Transverse colon (tissue), 4 donors: ENCODE measurements around the gene AGAP1. TPM values are rescaled to one million over a fixed set of nuclear protein-coding genes. Genes with fewer than 3 reads are reported as not detected.

ENCODE experiments used
- DNase-seq: peaks from one replicate; pipeline ENCODE4 v3.0.0-alpha.2; 2019
- H3K27ac ChIP-seq, 4 donors: fragments of 200-600 bp; sonication (generic); 2 replicates each; pipeline ENCODE4 v1.5.1; 2016 to 2018; ENCODE audit warnings: inconsistent platforms in 4 of 4
- H3K27me3 ChIP-seq: fragments of 200-600 bp; sonication (generic); 2 replicates; pipeline ENCODE4 v1.5.1; 2017; ENCODE audit warnings: inconsistent platforms
- H3K36me3 ChIP-seq, 4 donors: fragments of 200-600 bp; sonication (generic); 2 replicates each; pipeline ENCODE4 v1.5.1; 2017 to 2019; ENCODE audit warnings: inconsistent platforms in 4 of 4
- H3K4me1 ChIP-seq, 4 donors: fragments of 200-600 bp; sonication (generic); 2 replicates each; pipeline ENCODE4 v1.5.1; 2017 to 2020; ENCODE audit warnings: inconsistent platforms in 4 of 4
- H3K4me3 ChIP-seq, 4 donors: fragments of 200-600 bp; sonication (generic); 1 replicate in 1 of 4; 2 replicates in 3 of 4; pipeline versions ENCODE4 v1.5.1 to v1.6.1; 2017 to 2019; ENCODE audit warnings: inconsistent platforms in 4 of 4
- H3K9me3 ChIP-seq, 2 donors: fragments of 200-600 bp; sonication (generic); 2 replicates each; pipeline ENCODE4 v1.5.1; 2017 to 2019; ENCODE audit warnings: inconsistent platforms in 2 of 2
- EP300 ChIP-seq: sonication (generic); formaldehyde crosslinking; IDR thresholded peaks from one replicate; pipeline ENCODE4 v1.6.1; 2017; ENCODE audit warnings: antibody characterized with exemption, low read depth
- POLR2A ChIP-seq: fragments of 450-650 bp; IDR thresholded peaks from one replicate; pipeline ENCODE4 v1.6.1; 2016; ENCODE audit warnings: antibody characterized with exemption, mild to moderate bottlenecking, moderate library complexity
- POLR2AphosphoS5 ChIP-seq, 3 donors: sonication (generic); formaldehyde crosslinking; IDR thresholded peaks; one replicate each; pipeline ENCODE4 v1.6.1; 2016; ENCODE audit warnings: antibody characterized with exemption in 3 of 3
- WGBS, 2 donors: methylation state at CpG; one replicate each; pipeline ENCODE4 v1.1.5; 2018; ENCODE audit warnings: low coverage in 1 of 2; 5-methylcytosine and 5-hydroxymethylcytosine counted together
- in situ Hi-C, 4 donors: fragments of 200-750 bp; cut with MboI; loops; one replicate each; pipeline versions ENCODE4 v1.15.0 to v1.15.1; 2017; ENCODE audit warnings: low sequenced_read_pairs in 3 of 4, low pct_ligation_motif_present in 1 of 4, low pct_unique_long_range_greater_than_20kb in 1 of 4
- intact Hi-C: fragments of 100-400 bp; cut with DNase I; formaldehyde crosslinking; loops from one replicate; pipeline ENCODE4 v1.15.1; 2023; ENCODE audit warnings: low total_unique reads
- total RNA-seq, 4 donors: library from RNA; depleted of rRNA; stranded (reverse); fragments of >200 nt; gene quantifications; one replicate each; pipeline ENCODE4 v1.1.0, GENCODE V29; 2016
- TF ChIP-seq, protein P1 (sequence below), 5 experiments: fragments of 200-600 bp in 3 of 5; fragments of 450-650 bp in 2 of 5; sonication (generic) in 3 of 5; IDR thresholded peaks; 1 replicate in 2 of 5; 2 replicates in 3 of 5; pipeline ENCODE4 v1.5.1; 2016 to 2017; ENCODE audit warnings: antibody characterized with exemption in 5 of 5, inconsistent platforms in 3 of 5, mild to moderate bottlenecking in 2 of 5, moderate library complexity in 1 of 5

Gene AGAP1
- total RNA-seq, 4 donors from 2014 or later: 56.1 to 96.9 (median 71.2) TPM

DNA sequence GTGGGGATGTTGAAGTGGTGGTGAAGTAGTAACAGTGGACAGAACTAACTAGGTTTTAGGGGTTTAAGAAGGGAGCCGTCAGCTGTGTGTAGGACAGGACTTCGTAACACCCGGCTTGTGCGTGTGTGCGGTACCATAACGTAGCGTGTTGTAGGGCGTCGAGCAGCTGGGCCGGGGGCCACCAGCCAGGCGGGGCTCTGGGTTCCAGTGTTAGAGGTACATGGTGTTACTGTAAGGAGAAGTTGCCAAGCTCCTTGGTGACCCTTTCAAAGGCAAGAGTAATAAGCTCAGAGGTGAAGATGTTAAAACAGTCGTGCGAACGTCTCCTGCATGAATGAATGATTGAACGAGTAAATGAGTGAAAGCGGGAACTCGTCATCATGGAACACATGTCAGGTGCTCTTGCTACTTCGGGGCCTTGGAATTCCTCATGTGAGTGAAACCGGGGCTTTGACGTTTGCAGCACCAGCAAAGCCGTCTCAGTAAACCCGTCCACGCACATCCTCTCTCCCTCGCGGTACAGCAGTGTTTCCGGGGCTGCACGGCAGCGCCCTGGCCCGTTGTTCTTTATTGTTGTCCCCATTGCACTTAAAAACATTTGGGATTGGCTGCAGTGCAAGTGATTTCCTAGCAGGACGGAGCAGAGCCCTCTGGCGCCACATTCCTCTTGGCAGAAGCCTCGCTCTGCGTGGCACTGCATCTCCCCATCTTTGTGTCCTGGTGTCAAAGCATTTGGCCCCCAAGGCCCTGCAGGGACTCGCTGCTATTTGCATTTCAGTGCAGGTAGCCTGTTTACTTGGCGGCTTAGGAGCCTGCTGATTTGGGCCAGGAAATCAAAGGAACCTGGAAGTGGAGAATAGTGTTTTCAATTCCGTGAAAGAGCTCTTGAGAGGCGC is 559.3 kb downstream of the AGAP1 start:
- Histone ChIP-seq H3K9me3 (no peaks in the 10 kb centered on the region), H3K4me3 (no peak overlapping the region), H3K27me3 (no peaks in the 10 kb centered on the region), H3K4me1 (peaks cover 0 to 2% (median 1%) of the 10 kb centered on the region in 4 donors), H3K27ac (no peak overlapping the region), H3K36me3 (peaks cover 0 to 7% (median under 1%) of the 10 kb centered on the region in 4 donors)
- intact Hi-C loops (no loop called here), in situ Hi-C loops (no loop called here)
- WGBS, 2 donors: 74 to 82% methylated on average over 8 to 37 of the region's 37 CpGs
- TF ChIP-seq POLR2AphosphoS5 (IDR thresholded peaks at IDR 0.05): no peak
- TF ChIP-seq, protein P1, sequence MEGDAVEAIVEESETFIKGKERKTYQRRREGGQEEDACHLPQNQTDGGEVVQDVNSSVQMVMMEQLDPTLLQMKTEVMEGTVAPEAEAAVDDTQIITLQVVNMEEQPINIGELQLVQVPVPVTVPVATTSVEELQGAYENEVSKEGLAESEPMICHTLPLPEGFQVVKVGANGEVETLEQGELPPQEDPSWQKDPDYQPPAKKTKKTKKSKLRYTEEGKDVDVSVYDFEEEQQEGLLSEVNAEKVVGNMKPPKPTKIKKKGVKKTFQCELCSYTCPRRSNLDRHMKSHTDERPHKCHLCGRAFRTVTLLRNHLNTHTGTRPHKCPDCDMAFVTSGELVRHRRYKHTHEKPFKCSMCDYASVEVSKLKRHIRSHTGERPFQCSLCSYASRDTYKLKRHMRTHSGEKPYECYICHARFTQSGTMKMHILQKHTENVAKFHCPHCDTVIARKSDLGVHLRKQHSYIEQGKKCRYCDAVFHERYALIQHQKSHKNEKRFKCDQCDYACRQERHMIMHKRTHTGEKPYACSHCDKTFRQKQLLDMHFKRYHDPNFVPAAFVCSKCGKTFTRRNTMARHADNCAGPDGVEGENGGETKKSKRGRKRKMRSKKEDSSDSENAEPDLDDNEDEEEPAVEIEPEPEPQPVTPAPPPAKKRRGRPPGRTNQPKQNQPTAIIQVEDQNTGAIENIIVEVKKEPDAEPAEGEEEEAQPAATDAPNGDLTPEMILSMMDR (IDR thresholded peaks at IDR 0.05): no peak
- no peak for TF ChIP-seq POLR2A
- TF ChIP-seq EP300: no peak
- no peak for DNase-seq

DNA sequence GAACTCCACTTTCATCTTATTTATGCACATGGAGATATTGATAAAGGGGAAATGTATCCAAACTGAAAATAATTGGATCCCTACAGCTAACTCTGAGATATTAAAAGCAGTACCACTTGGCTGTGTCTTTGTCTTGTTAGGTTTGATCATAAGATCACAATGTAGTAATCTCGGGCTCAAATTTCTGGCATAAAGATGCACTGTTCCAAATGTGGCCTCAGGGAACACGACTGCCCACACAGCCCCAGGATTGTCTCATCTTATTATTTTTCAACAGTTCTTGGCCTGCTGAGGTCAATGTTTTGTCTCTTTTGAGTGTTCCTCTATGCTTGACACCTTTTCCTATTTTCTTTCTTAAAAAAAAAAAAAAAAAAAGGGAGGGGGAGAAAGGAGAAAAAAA is 560.3 kb downstream of the AGAP1 start:
- H3K36me3 ChIP-seq: peaks cover 0 to 13% (median 3%) of the 10 kb centered on the region in 4 donors
- TF ChIP-seq, protein P1 (IDR thresholded peaks at IDR 0.05): no peak
- no peak for TF ChIP-seq EP300

DNA sequence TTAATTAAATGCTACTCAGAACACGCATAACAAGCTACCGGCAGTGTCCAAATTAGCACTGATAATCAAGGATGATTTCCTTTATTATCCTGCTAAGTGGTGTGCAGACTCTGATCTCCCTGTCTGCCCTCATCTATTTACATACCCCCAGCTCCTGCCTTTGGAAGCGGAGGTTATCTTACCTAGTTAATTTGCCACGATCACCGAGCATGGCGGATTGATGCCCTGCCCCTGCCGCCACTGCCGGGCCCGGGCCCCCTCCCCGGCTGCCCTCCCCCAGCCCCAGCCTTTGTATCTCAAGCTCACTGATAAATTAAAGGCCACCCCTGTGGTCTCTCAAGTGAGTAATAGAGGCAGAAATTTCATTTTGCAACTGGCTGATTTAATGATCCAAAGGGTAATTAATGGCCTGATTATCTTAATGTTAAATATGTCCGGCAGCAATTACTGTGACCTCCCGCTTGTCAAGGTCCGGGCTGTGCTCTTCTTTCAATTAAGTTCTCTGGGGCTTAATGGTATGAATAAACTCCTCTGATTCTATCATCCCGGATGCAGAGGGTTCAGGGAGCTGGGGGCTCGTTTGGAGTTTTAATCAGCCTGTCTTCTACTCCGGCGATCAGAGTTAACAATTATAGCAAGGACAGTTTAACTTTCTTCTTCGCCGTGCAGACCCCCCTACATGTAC is 560.9 kb downstream of the AGAP1 start:
- 84 to 86% methylated on average over 9 to 19 of the region's 19 CpGs for WGBS, 2 donors
- no peak overlapping the region for H3K4me3 ChIP-seq
- DNase-seq: no peak
- no peaks in the 10 kb centered on the region for H3K4me1 ChIP-seq
- TF ChIP-seq POLR2AphosphoS5 (IDR thresholded peaks at IDR 0.05) (no peak), EP300 (no peak), POLR2A (no peak)
- no peak overlapping the region for H3K27ac ChIP-seq
- intact Hi-C loops (no loop called here), in situ Hi-C loops (no loop called here)
- H3K9me3 ChIP-seq: no peaks in the 10 kb centered on the region
- H3K27me3 ChIP-seq: no peaks in the 10 kb centered on the region
- peaks cover 0 to 13% (median 3%) of the 10 kb centered on the region in 4 donors for H3K36me3 ChIP-seq

More for the DNA sequence above, 560.3 kb downstream of the AGAP1 start:
- no peaks in the 10 kb centered on the region for H3K27me3 ChIP-seq
- 57 to 67% methylated on average over 1 to 2 of the region's 2 CpGs for WGBS, 2 donors
- intact Hi-C loops: no loop called here
- DNase-seq: no peak
- H3K4me1 ChIP-seq: no peaks in the 10 kb centered on the region
- no peaks in the 10 kb centered on the region for H3K9me3 ChIP-seq
- in situ Hi-C loops: no loop called here
- H3K4me3 ChIP-seq: no peak overlapping the region
- H3K27ac ChIP-seq: no peak overlapping the region

- TF ChIP-seq POLR2A: no peak
- no peak for TF ChIP-seq EP300
- TF ChIP-seq, protein P1 (IDR thresholded peaks at IDR 0.05): no peak
- no peak for TF ChIP-seq POLR2AphosphoS5 (IDR thresholded peaks at IDR 0.05)
- Histone ChIP-seq H3K9me3 (no peaks in the 10 kb centered on the region), H3K4me1 (no peaks in the 10 kb centered on the region), H3K27me3 (no peaks in the 10 kb centered on the region), H3K27ac (no peak overlapping the region), H3K4me3 (no peak overlapping the region), H3K36me3 (peaks cover 0 to 10% (median 3%) of the 10 kb centered on the region in 4 donors)
- 55% methylated on average over 13 of the region's 13 CpGs; no CpG with 5 or more reads in 1 of the 2 donors for WGBS, 2 donors
- in situ Hi-C loops (no loop called here), intact Hi-C loops (no loop called here)
- DNase-seq: no peak
These were observed 561.6 kb downstream of the AGAP1 start for GRCh38 chr2:236055471-236055870.
